ENCODE data around the gene TRIM47. TPM values are rescaled to one million over a fixed set of nuclear protein-coding genes. Genes with fewer than 3 reads are reported as not detected.

Gene TRIM47
- total RNA-seq (10 to 100 TPM in 6 of 7 donors, 1 to 10 TPM in 1; 7.2 to 38.3 (median 18.6) TPM), polyA plus RNA-seq (10 to 100 TPM; 10.1 to 11.5 TPM)
- long read RNA-seq, donor 1, partial matches to known transcripts = 1 of 9 reads
- long read RNA-seq, donor 1, other reads (novel, unspliced or antisense) = 2 of 9 reads
- long read RNA-seq, donor 2, partial matches to known transcripts = 0 of 3 reads
- long read RNA-seq, donor 2, other reads (novel, unspliced or antisense) = 0 of 3 reads
- long read RNA-seq, donor 3, transcript TRIM47-201 (6 exons, 2,266 nt) = major isoform, 46 of 63 reads
- long read RNA-seq, donor 3, partial matches to known transcripts = 5 of 63 reads
- long read RNA-seq, donor 3, other reads (novel, unspliced or antisense) = 8 of 63 reads

GRCh38 chr17:75878174-75878998, at the start of gene TRIM47:
TSS of gene TRIM47 (minus strand) at chr17:75878581. CDS start at chr17:75878548, 33 bp downstream.
- Histone ChIP-seq H3K36me3 (no peaks in the 10 kb centered on the region), H3K4me1 (ENCODE audit: insufficient read depth) (peaks cover 16% of the 10 kb centered on the region), H3K27me3 (no peaks in the 10 kb centered on the region), H3K9me3 (no peaks in the 10 kb centered on the region), H3K4me3 (peak within 1 kb of the TSS; percentile 48), H3K27ac (peak within 1 kb of the TSS; percentile 83 to 87)
- DNase-seq = peak; percentile 71 to 87 (median 79)
- intact Hi-C loops (cut with DNase I) = loop anchor here in 1 of 4 donors (10.0 kb wide), 1 partner anchor 104 kb away; a partner anchor contains a TSS
- TF ChIP-seq EP300 (IDR thresholded peaks at IDR 0.05) = no peak
- TF ChIP-seq POLR2A (IDR thresholded peaks at IDR 0.05) = peak; percentile 53
- peak; percentile 7 to 40 (median 11) for TF ChIP-seq CTCF (IDR thresholded peaks at IDR 0.05)
- WGBS, 3 donors = 1 to 2% (median 1%) methylated on average over 50 to 87 of the region's 87 CpGs

- Histone ChIP-seq H3K4me3 (no peak overlapping the region), H3K27me3 (no peaks in the 10 kb centered on the region), H3K4me1 (ENCODE audit: insufficient read depth) (no peaks in the 10 kb centered on the region), H3K27ac (no peak overlapping the region), H3K36me3 (no peaks in the 10 kb centered on the region), H3K9me3 (no peaks in the 10 kb centered on the region)
- no peak for DNase-seq
- intact Hi-C loops (cut with DNase I) = no loop called here
- TF ChIP-seq CTCF (IDR thresholded peaks at IDR 0.05) (no peak), EP300 (IDR thresholded peaks at IDR 0.05) (no peak), POLR2A (IDR thresholded peaks at IDR 0.05) (no peak)
- 76 to 84% (median 84%) methylated on average over 6 of the region's 6 CpGs for WGBS, 3 donors
These were observed 49.0 kb upstream of the TRIM47 start for GRCh38 chr17:75927286-75927922.

- no peak for DNase-seq
- WGBS, 3 donors = 91 to 95% (median 94%) methylated on average over 4 of the region's 4 CpGs
- Histone ChIP-seq H3K4me1 (ENCODE audit: insufficient read depth) (no peaks in the 10 kb centered on the region), H3K4me3 (no peak overlapping the region), H3K27me3 (no peaks in the 10 kb centered on the region), H3K9me3 (no peaks in the 10 kb centered on the region), H3K27ac (no peak overlapping the region), H3K36me3 (no peaks in the 10 kb centered on the region)
- no peak for TF ChIP-seq POLR2A (IDR thresholded peaks at IDR 0.05)
- TF ChIP-seq CTCF (IDR thresholded peaks at IDR 0.05) = no peak
- no peak for TF ChIP-seq EP300 (IDR thresholded peaks at IDR 0.05)
- intact Hi-C loops (cut with DNase I) = no loop called here
These were observed 48.1 kb upstream of the TRIM47 start for GRCh38 chr17:75926456-75926855.

- DNase-seq = no peak
- H3K4me3 ChIP-seq = no peak overlapping the region
- intact Hi-C loops (cut with DNase I) = no loop called here
- no peaks in the 10 kb centered on the region for H3K9me3 ChIP-seq
- no peaks in the 10 kb centered on the region for H3K27me3 ChIP-seq
- WGBS, 3 donors = 94 to 97% (median 94%) methylated on average over 15 of the region's 15 CpGs
- TF ChIP-seq CTCF (IDR thresholded peaks at IDR 0.05) = no peak
- TF ChIP-seq POLR2A (IDR thresholded peaks at IDR 0.05) = no peak
- no peak for TF ChIP-seq EP300 (IDR thresholded peaks at IDR 0.05)
- H3K27ac ChIP-seq = no peak overlapping the region
- no peaks in the 10 kb centered on the region for H3K36me3 ChIP-seq
- H3K4me1 ChIP-seq (ENCODE audit: insufficient read depth) = no peaks in the 10 kb centered on the region
These were observed 47.5 kb upstream of the TRIM47 start for GRCh38 chr17:75925912-75926311.

Data from ovary (tissue), 10 donors.